ENCODE measurements around the gene FAM110D. TPM values are rescaled to one million over a fixed set of nuclear protein-coding genes. Genes with fewer than 3 reads are reported as not detected.

The FAM110D gene
- total and polyA plus RNA-seq, 2 experiments from 2014 or later = 0.10 to 0.44 TPM

DNA sequence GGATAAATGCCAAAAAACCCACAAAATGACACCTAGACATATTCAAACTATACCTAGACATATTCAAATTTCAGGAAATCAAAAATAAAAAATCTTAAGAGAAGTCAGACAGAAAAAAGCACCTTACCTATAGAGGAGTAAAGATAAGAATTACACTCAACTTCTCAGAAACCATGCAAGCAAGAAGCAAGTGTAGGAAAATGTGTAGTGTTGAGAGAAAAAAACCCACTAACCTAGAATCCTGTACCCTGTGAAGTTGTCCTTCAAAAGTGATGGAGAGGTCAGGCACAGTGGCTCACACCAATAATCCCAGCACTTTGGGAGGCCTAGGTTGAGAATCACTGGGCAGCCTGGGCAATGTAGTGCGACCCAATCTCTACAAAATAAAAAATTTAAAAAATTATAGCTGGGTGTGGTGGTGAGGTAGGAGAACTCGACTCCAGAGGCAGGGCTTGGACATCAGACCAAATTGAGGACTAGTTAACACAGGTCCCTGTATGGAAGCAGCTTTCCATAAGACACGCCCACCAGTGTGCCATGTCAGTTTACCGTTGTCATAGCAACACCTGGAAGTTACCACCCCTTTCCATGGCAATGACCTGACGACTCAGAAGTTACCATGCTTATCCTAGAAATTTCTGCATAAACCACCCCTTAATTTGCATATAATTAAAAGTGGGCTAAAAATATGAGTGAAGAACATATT, 26.6 kb upstream of the FAM110D start:
- Histone ChIP-seq H3K27ac (no peak overlapping the region), H2AFZ (no peak overlapping the region), H3K36me3 (replicated peaks; ENCODE audit: insufficient read depth, low read depth) (no peaks in the 10 kb centered on the region), H3K4me3 (no peak overlapping the region), H3K9me3 (ENCODE audit: low read depth) (no peaks in the 10 kb centered on the region), H4K20me1 (ENCODE audit: insufficient read depth, poor library complexity, severe bottlenecking) (no peaks in the 10 kb centered on the region), H3K4me1 (ENCODE audit: insufficient read depth) (no peaks in the 10 kb centered on the region), H3K4me2 (no peak overlapping the region), H3K9me2 (replicated peaks; ENCODE audit: insufficient read depth) (no peaks in the 10 kb centered on the region), H3K79me2 (no peaks in the 10 kb centered on the region), H3K27me3 (no peaks in the 10 kb centered on the region)
- WGBS (ENCODE audit: low lambda C conversion rate, missing lambda C conversion rate) = 86% methylated on average over 5 of the region's 5 CpGs
- DNase-seq (ENCODE audit: low spot score) = no peak
- TF ChIP-seq EZH2phosphoT487 (IDR thresholded peaks at IDR 0.05; ENCODE audit: low read depth, severe bottlenecking, unreplicated experiment) (no peak), EZH2 (IDR thresholded peaks at IDR 0.05; ENCODE audit: borderline replicate concordance) (no peak)
- TF ChIP-seq, protein P1, sequence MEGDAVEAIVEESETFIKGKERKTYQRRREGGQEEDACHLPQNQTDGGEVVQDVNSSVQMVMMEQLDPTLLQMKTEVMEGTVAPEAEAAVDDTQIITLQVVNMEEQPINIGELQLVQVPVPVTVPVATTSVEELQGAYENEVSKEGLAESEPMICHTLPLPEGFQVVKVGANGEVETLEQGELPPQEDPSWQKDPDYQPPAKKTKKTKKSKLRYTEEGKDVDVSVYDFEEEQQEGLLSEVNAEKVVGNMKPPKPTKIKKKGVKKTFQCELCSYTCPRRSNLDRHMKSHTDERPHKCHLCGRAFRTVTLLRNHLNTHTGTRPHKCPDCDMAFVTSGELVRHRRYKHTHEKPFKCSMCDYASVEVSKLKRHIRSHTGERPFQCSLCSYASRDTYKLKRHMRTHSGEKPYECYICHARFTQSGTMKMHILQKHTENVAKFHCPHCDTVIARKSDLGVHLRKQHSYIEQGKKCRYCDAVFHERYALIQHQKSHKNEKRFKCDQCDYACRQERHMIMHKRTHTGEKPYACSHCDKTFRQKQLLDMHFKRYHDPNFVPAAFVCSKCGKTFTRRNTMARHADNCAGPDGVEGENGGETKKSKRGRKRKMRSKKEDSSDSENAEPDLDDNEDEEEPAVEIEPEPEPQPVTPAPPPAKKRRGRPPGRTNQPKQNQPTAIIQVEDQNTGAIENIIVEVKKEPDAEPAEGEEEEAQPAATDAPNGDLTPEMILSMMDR (IDR thresholded peaks at IDR 0.05; ENCODE audit: poor library complexity) = no peak

DNA sequence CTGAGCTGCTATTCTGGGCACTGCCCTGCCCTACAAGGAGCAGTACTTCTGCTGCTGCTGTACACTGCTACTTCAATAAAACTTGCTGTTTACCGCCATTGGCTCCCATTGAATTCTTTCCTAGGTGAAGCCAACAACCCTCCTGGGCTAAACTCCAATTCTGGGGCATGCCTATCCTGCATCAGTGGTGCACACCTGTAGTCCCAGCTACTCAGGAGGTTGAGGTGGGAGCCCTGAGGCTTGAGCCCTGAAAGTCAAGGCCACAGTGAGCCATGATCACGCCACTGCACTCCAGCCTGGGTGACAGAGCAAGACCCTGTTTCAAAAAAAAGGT, 26.1 kb upstream of the FAM110D start:
- Histone ChIP-seq H2AFZ (no peak overlapping the region), H3K9me2 (replicated peaks; ENCODE audit: insufficient read depth) (no peaks in the 10 kb centered on the region), H3K79me2 (no peaks in the 10 kb centered on the region), H3K36me3 (replicated peaks; ENCODE audit: insufficient read depth, low read depth) (no peaks in the 10 kb centered on the region), H3K9me3 (ENCODE audit: low read depth) (no peaks in the 10 kb centered on the region), H3K4me2 (no peak overlapping the region), H3K4me1 (ENCODE audit: insufficient read depth) (no peaks in the 10 kb centered on the region), H3K27ac (no peak overlapping the region), H4K20me1 (ENCODE audit: insufficient read depth, poor library complexity, severe bottlenecking) (no peaks in the 10 kb centered on the region), H3K4me3 (no peak overlapping the region), H3K27me3 (no peaks in the 10 kb centered on the region)
- 97% methylated on average over 2 of the region's 2 CpGs for WGBS (ENCODE audit: low lambda C conversion rate, missing lambda C conversion rate)
- TF ChIP-seq, protein P1 (IDR thresholded peaks at IDR 0.05; ENCODE audit: poor library complexity) = no peak
- TF ChIP-seq EZH2phosphoT487 (IDR thresholded peaks at IDR 0.05; ENCODE audit: low read depth, severe bottlenecking, unreplicated experiment) = no peak
- no peak for TF ChIP-seq EZH2 (IDR thresholded peaks at IDR 0.05; ENCODE audit: borderline replicate concordance)
- no peak for DNase-seq (ENCODE audit: low spot score)

DNA sequence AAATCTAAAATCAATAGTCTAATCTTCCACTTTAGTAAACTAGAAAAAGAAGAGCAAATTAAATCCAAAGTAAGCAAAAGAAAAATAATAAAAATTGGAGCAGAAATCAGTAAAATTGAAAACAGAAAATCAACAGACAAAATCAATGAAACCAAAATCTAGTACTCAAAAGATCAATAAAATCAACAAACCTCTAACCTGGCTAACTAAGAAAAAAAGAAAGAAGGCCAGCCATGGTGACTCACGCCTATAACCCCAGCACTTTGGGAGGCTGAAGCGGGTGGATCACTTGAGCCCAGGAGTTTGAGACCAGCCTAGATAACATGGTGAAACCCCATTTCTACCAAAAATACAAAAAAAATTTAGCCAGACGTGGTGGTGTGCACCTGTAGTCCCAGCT, 24.4 kb upstream of the FAM110D start:
- 88% methylated on average over 3 of the region's 3 CpGs for WGBS (ENCODE audit: low lambda C conversion rate, missing lambda C conversion rate)
- Histone ChIP-seq H3K27ac (no peak overlapping the region), H2AFZ (no peak overlapping the region), H3K27me3 (no peaks in the 10 kb centered on the region), H3K4me2 (no peak overlapping the region), H3K36me3 (replicated peaks; ENCODE audit: insufficient read depth, low read depth) (no peaks in the 10 kb centered on the region), H3K9me2 (replicated peaks; ENCODE audit: insufficient read depth) (no peaks in the 10 kb centered on the region), H3K4me1 (ENCODE audit: insufficient read depth) (no peaks in the 10 kb centered on the region), H4K20me1 (ENCODE audit: insufficient read depth, poor library complexity, severe bottlenecking) (no peaks in the 10 kb centered on the region), H3K79me2 (no peaks in the 10 kb centered on the region), H3K4me3 (no peak overlapping the region), H3K9me3 (ENCODE audit: low read depth) (no peaks in the 10 kb centered on the region)
- DNase-seq (ENCODE audit: low spot score) = no peak
- TF ChIP-seq EZH2 (IDR thresholded peaks at IDR 0.05; ENCODE audit: borderline replicate concordance) (no peak), EZH2phosphoT487 (IDR thresholded peaks at IDR 0.05; ENCODE audit: low read depth, severe bottlenecking, unreplicated experiment) (no peak)
- TF ChIP-seq, protein P1 (IDR thresholded peaks at IDR 0.05; ENCODE audit: poor library complexity) = no peak
